HG02973 (cell line): ENCODE data around the gene KLHL33.

Source experiments
- ATAC-seq: cut with Tn5 transposase; IDR thresholded peaks from one replicate; pipeline ENCODE4 v1.9.1; 2021; ENCODE audit warnings: moderate library complexity; ENCODE audit not compliant: unreplicated experiment

KLHL33 gene

GRCh38 chr14:20417250-20418186, 18.4 kb downstream of the KLHL33 start:
- no peak for ATAC-seq

GRCh38 chr14:20416223-20416622, 19.7 kb downstream of the KLHL33 start:
- no peak for ATAC-seq

- ATAC-seq = no peak
These were observed 20.2 kb downstream of the KLHL33 start for GRCh38 chr14:20415782-20416206.

GRCh38 chr14:20413744-20414082, 22.3 kb downstream of the KLHL33 start:
- ATAC-seq = peak; percentile 30

- peak; percentile 62 for ATAC-seq
These were observed 22.9 kb downstream of the KLHL33 start, which contains the start of gene TEP1 for GRCh38 chr14:20412876-20413743. Gene TEP1 (minus strand): TSS chr14:20413501. CDS start chr14:20408439, 5,062 bp downstream.

- peak; percentile 67 for ATAC-seq
These were observed 23.6 kb downstream of the KLHL33 start for GRCh38 chr14:20412411-20412810.

- ATAC-seq = no peak
These were observed 26.7 kb downstream of the KLHL33 start for GRCh38 chr14:20409226-20409625.

- ATAC-seq = no peak
These were observed 32.4 kb downstream of the KLHL33 start for GRCh38 chr14:20403521-20403920.

- ATAC-seq = no peak
These were observed 34.9 kb downstream of the KLHL33 start for GRCh38 chr14:20400965-20401593.

GRCh38 chr14:20400589-20400964, 35.4 kb downstream of the KLHL33 start:
- ATAC-seq = no peak

GRCh38 chr14:20397511-20397910, 38.5 kb downstream of the KLHL33 start:
- no peak for ATAC-seq

- no peak for ATAC-seq
These were observed 44.5 kb downstream of the KLHL33 start for GRCh38 chr14:20391505-20391904.

- no peak for ATAC-seq
These were observed 47.8 kb downstream of the KLHL33 start for GRCh38 chr14:20388159-20388558.

GRCh38 chr14:20387576-20387975, 48.4 kb downstream of the KLHL33 start:
- ATAC-seq = no peak

GRCh38 chr14:20386276-20386855, 49.6 kb downstream of the KLHL33 start:
- no peak for ATAC-seq

- no peak for ATAC-seq
These were observed 51.1 kb downstream of the KLHL33 start for GRCh38 chr14:20384886-20385285.

GRCh38 chr14:20384321-20384720, 51.6 kb downstream of the KLHL33 start:
- no peak for ATAC-seq

- no peak for ATAC-seq
These were observed 52.3 kb downstream of the KLHL33 start for GRCh38 chr14:20383636-20384035.

- no peak for ATAC-seq
These were observed 52.9 kb downstream of the KLHL33 start for GRCh38 chr14:20383032-20383431.

GRCh38 chr14:20382526-20382925, 53.4 kb downstream of the KLHL33 start:
- ATAC-seq = no peak

- no peak for ATAC-seq
These were observed 54.6 kb downstream of the KLHL33 start for GRCh38 chr14:20381341-20381740.
